Bronchial epithelial cell (primary cell): ENCODE measurements around the gene GNA14. TPM values are rescaled to one million over a fixed set of nuclear protein-coding genes. Genes with fewer than 3 reads are reported as not detected.

Experiments used
- DNase-seq: peaks from one replicate; pipeline ENCODE4 v3.0.0-alpha.2; 2010; ENCODE audit warnings: low read depth
- FAIRE-seq: peaks from 2 replicates; lab custom pipeline; 2011; peaks lifted over from hg19 to GRCh38; lab: Jason Lieb, UNC
- H3K27me3 ChIP-seq: 2 replicates; pipeline ENCODE4 v1.5.1; 2011; ENCODE audit warnings: low read length; ENCODE audit not compliant: control insufficient read depth, insufficient read depth
- H3K36me3 ChIP-seq: 2 replicates; pipeline ENCODE4 v1.5.1; 2011; ENCODE audit warnings: low read length; ENCODE audit not compliant: control insufficient read depth, insufficient read depth
- H3K4me3 ChIP-seq: 2 replicates; pipeline ENCODE4 v1.5.1; 2011; ENCODE audit warnings: mild to moderate bottlenecking, low read depth, low read length, control low read depth
- total RNA-seq: library from RNA; depleted of rRNA; stranded (reverse); fragments of >200 nt; gene quantifications from 2 replicates; pipeline ENCODE4 v1.2.1, GENCODE V29; 2014
- TF ChIP-seq, protein P1 (sequence below): IDR thresholded peaks from 2 replicates; pipeline ENCODE4 v1.5.1; 2011; ENCODE audit warnings: mild to moderate bottlenecking, moderate library complexity, low read length, control low read depth, inconsistent platforms; ENCODE audit not compliant: insufficient read depth, severe bottlenecking

Gene GNA14
- total RNA-seq, 1 donor from 2014 or later = not detected

- DNase-seq (peak; percentile 15), FAIRE-seq (no peak)
- TF ChIP-seq, protein P1, sequence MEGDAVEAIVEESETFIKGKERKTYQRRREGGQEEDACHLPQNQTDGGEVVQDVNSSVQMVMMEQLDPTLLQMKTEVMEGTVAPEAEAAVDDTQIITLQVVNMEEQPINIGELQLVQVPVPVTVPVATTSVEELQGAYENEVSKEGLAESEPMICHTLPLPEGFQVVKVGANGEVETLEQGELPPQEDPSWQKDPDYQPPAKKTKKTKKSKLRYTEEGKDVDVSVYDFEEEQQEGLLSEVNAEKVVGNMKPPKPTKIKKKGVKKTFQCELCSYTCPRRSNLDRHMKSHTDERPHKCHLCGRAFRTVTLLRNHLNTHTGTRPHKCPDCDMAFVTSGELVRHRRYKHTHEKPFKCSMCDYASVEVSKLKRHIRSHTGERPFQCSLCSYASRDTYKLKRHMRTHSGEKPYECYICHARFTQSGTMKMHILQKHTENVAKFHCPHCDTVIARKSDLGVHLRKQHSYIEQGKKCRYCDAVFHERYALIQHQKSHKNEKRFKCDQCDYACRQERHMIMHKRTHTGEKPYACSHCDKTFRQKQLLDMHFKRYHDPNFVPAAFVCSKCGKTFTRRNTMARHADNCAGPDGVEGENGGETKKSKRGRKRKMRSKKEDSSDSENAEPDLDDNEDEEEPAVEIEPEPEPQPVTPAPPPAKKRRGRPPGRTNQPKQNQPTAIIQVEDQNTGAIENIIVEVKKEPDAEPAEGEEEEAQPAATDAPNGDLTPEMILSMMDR = no peak
- no peak overlapping the region for H3K4me3 ChIP-seq
- peaks cover 5% of the 10 kb centered on the region for H3K27me3 ChIP-seq
- no peaks in the 10 kb centered on the region for H3K36me3 ChIP-seq
Observed at GRCh38 chr9:77616191-77616590, 31.9 kb downstream of the GNA14 start.

DNA sequence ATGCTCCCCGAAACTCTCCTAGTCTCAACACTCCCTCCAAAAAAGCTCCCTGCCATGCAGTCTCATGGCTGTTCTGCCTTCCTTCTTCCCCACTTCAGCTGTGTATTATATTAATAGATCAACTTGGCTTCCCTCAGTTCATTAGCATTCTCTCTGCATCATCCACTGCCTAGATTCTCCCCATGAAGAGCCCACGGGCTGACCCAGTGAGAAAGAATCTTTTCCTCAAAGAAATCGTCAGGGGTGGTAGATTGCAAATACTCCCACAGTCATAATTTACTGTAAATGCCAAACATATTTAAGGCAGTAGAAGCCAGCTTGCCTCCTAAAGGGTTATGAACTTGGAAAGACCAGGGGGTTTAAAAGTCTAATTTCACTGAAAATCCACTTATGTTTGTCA, 33.5 kb downstream of the GNA14 start:
- DNase-seq (no peak), FAIRE-seq (no peak)
- TF ChIP-seq, protein P1 = no peak
- Histone ChIP-seq H3K4me3 (no peak overlapping the region), H3K36me3 (no peaks in the 10 kb centered on the region), H3K27me3 (peaks cover 5% of the 10 kb centered on the region)

DNA sequence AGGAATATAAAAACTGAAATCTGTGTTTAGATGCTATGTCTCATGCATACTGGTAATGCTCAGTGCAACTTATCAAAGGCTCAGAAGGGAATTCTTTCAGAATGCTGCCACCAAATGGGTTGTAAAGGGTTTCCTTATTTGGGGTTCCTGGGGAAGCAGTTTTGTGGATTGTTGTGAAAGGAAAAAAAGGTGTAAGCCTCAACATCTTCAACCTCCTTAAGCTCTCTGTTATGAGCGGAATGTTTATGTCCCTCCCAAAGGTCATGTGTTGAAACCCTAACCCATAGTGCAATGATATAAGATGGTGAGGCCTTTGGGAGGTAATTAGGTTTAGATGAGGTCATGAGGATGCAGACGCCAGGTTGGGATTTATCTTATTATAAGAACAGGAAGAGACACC, 41.6 kb downstream of the GNA14 start:
- Histone ChIP-seq H3K4me3 (no peak overlapping the region), H3K36me3 (no peaks in the 10 kb centered on the region), H3K27me3 (peaks cover 8% of the 10 kb centered on the region)
- TF ChIP-seq, protein P1 = no peak
- no peak for FAIRE-seq
- no peak for DNase-seq

- FAIRE-seq = no peak
- TF ChIP-seq, protein P1 = no peak
- DNase-seq = no peak
- peaks cover 8% of the 10 kb centered on the region for H3K27me3 ChIP-seq
- no peak overlapping the region for H3K4me3 ChIP-seq
- no peaks in the 10 kb centered on the region for H3K36me3 ChIP-seq
Observed at GRCh38 chr9:77605449-77606220, 42.5 kb downstream of the GNA14 start.

DNA sequence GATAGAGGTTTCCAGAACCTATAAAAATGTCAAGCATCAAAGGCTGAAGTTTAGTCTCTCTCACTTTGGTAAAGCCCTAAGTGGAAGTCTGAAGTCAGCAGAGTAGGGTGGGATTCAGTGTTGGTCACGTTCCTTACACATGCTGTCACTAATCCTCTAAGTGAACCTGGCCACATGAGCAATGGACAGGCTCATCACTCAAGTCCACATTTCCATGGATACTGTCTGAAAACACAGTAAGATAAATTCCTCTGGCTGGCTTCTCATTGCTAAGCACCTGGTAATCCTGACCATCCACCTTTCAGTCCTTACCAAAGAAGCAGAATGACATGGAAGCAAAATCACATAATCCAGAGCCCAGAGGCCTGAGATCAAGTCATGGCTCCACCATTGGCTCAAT, 43.8 kb downstream of the GNA14 start:
- Histone ChIP-seq H3K27me3 (peaks cover 8% of the 10 kb centered on the region), H3K36me3 (no peaks in the 10 kb centered on the region), H3K4me3 (no peak overlapping the region)
- no peak for DNase-seq
- peak; percentile 90 for FAIRE-seq
- TF ChIP-seq, protein P1 = no peak

- H3K36me3 ChIP-seq = no peaks in the 10 kb centered on the region
- FAIRE-seq (no peak), DNase-seq (no peak)
- TF ChIP-seq, protein P1 = no peak
- H3K27me3 ChIP-seq = peaks cover 8% of the 10 kb centered on the region
- no peak overlapping the region for H3K4me3 ChIP-seq
Observed at GRCh38 chr9:77602852-77603251, 45.3 kb downstream of the GNA14 start.
